ENCODE data around the gene PAGR1. TPM values are rescaled to one million over a fixed set of nuclear protein-coding genes. Genes with fewer than 3 reads are reported as not detected.
A peak's percentile ranks its signal among the peaks of the same experiment; 100 is the strongest.

PAGR1 gene
- total and polyA plus RNA-seq, 9 of the 15 experiments (the other 6 are each of a cell fraction or from before 2014, with no cell fraction given), result 1.4 to 58.2 (median 16.8) TPM

DNA sequence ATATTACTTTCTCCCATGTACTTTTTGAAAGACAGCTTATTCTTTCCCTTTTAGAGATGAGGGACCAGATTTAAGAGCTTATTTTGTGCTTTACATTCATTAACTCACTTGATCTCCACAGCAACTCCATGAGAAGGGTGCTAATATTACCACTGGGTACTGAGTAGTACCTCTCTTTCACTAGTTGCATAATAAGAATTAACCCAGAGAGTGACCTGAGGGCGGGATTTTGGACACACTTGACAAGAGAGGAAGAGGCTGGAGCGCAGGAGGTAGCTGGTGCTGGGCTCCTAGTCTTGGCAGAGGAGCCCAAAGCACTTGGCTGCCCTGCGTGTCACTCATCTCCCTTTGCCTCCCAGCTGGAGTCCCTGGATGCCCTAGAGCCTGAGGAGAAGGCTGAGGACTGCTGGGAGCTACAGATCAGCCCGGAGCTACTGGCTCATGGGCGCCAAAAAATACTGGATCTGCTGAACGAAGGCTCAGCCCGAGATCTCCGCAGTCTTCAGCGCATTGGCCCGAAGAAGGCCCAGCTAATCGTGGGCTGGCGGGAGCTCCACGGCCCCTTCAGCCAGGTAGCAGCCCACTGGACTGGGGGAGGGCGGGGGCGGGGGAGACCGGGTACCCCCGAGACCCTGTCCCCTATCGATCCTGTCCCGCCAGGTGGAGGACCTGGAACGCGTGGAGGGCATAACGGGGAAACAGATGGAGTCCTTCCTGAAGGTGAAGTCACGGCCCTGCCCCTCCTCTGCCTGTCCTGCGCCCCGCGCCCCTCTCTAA, 11.3 kb upstream of the PAGR1 start (continued):
- TF ChIP-seq IRF9 (tag; IDR thresholded peaks at IDR 0.05) (no peak), TOE1 (IDR thresholded peaks at IDR 0.05; ENCODE audit: borderline replicate concordance) (no peak), TOE1 (CRISPR knock-in tag; IDR thresholded peaks at IDR 0.05; ENCODE audit: borderline replicate concordance, low read depth) (0 out of 2 replicates have a peak, but pooled peaks have one; percentile 16), ZNF121 (CRISPR knock-in tag; conservative IDR thresholded peaks at IDR 0.05) (no peak), SIN3A (IDR thresholded peaks at IDR 0.05; ENCODE audit: borderline replicate concordance in 2 of 2, control insufficient read depth in 1 of 2, low read depth in 2 of 2, low read length in 2 of 2) (0 out of 4 replicates have a peak, but pooled peaks of 1 of the 2 experiments have one; percentile 12), ZC3H4 (CRISPR knock-in tag; IDR thresholded peaks at IDR 0.05; ENCODE audit: borderline replicate concordance) (peak; percentile 91; the same call in 1 of the 2 replicates), TAL1 (IDR thresholded peaks at IDR 0.05) (no peak), CBX1 (IDR thresholded peaks at IDR 0.05; ENCODE audit: low read depth) (no peak), CAMTA2 (CRISPR knock-in tag; conservative IDR thresholded peaks at IDR 0.05) (no peak), ZKSCAN8 (CRISPR knock-in tag; IDR thresholded peaks at IDR 0.05) (no peak), USF1 (CRISPR knock-in tag; IDR thresholded peaks at IDR 0.05) (no peak), ZNF3 (CRISPR knock-in tag; IDR thresholded peaks at IDR 0.05) (no peak), PHTF2 (CRISPR knock-in tag; IDR thresholded peaks at IDR 0.05) (no peak), NFIX (CRISPR knock-in tag; IDR thresholded peaks at IDR 0.05; ENCODE audit: low read depth) (no peak), KAT8 (IDR thresholded peaks at IDR 0.05; ENCODE audit: low read depth) (no peak), EGR1 (conservative IDR thresholded peaks at IDR 0.05) (no peak), ILF3 (IDR thresholded peaks at IDR 0.05; ENCODE audit: borderline replicate concordance) (no peak), MCM5 (IDR thresholded peaks at IDR 0.05; ENCODE audit: low read depth) (no peak), MXD1 (CRISPR knock-in tag; IDR thresholded peaks at IDR 0.05; ENCODE audit: borderline replicate concordance, poor library complexity, severe bottlenecking) (no peak), NFYB (IDR thresholded peaks at IDR 0.05; ENCODE audit: extremely low read depth, insufficient read length) (no peak), ZNF146 (CRISPR knock-in tag; IDR thresholded peaks at IDR 0.05; ENCODE audit: unreplicated experiment) (no peak), L3MBTL2 (IDR thresholded peaks at IDR 0.05) (no peak)
- TF ChIP-seq, protein P1, sequence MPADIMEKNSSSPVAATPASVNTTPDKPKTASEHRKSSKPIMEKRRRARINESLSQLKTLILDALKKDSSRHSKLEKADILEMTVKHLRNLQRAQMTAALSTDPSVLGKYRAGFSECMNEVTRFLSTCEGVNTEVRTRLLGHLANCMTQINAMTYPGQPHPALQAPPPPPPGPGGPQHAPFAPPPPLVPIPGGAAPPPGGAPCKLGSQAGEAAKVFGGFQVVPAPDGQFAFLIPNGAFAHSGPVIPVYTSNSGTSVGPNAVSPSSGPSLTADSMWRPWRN (IDR thresholded peaks at IDR 0.05; ENCODE audit: low read depth), result no peak
- TF ChIP-seq, protein P2, sequence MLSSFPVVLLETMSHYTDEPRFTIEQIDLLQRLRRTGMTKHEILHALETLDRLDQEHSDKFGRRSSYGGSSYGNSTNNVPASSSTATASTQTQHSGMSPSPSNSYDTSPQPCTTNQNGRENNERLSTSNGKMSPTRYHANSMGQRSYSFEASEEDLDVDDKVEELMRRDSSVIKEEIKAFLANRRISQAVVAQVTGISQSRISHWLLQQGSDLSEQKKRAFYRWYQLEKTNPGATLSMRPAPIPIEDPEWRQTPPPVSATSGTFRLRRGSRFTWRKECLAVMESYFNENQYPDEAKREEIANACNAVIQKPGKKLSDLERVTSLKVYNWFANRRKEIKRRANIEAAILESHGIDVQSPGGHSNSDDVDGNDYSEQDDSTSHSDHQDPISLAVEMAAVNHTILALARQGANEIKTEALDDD (IDR thresholded peaks at IDR 0.05), result peak; percentile 18; the same call in 1 of the 2 replicates

Measured in K562 (cell line).